C4-2B (cell line): ENCODE measurements around the gene INSYN2B.

Source experiments
- H3K27ac ChIP-seq: fragments of 450-650 bp; 2 replicates; pipeline ENCODE4 v1.5.1; 2017
- ZFX ChIP-seq: fragments of 450-650 bp; IDR thresholded peaks from 2 replicates; pipeline ENCODE4 v1.6.1; 2017
- TF ChIP-seq, protein P1 (sequence below): fragments of 450-650 bp; conservative IDR thresholded peaks from 2 replicates; pipeline ENCODE4 v1.5.1; 2017; ENCODE audit warnings: mild to moderate bottlenecking

INSYN2B gene

GRCh38 chr5:169881702-169882303 is 98.5 kb downstream of the INSYN2B start:
- TF ChIP-seq ZFX: no peak
- TF ChIP-seq, protein P1, sequence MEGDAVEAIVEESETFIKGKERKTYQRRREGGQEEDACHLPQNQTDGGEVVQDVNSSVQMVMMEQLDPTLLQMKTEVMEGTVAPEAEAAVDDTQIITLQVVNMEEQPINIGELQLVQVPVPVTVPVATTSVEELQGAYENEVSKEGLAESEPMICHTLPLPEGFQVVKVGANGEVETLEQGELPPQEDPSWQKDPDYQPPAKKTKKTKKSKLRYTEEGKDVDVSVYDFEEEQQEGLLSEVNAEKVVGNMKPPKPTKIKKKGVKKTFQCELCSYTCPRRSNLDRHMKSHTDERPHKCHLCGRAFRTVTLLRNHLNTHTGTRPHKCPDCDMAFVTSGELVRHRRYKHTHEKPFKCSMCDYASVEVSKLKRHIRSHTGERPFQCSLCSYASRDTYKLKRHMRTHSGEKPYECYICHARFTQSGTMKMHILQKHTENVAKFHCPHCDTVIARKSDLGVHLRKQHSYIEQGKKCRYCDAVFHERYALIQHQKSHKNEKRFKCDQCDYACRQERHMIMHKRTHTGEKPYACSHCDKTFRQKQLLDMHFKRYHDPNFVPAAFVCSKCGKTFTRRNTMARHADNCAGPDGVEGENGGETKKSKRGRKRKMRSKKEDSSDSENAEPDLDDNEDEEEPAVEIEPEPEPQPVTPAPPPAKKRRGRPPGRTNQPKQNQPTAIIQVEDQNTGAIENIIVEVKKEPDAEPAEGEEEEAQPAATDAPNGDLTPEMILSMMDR: no peak
- no peak overlapping the region for H3K27ac ChIP-seq

GRCh38 chr5:169880785-169881184 is 99.5 kb downstream of the INSYN2B start:
- H3K27ac ChIP-seq: no peak overlapping the region
- TF ChIP-seq ZFX: no peak
- TF ChIP-seq, protein P1: no peak

GRCh38 chr5:169880012-169880663 is 100.2 kb downstream of the INSYN2B start:
- TF ChIP-seq, protein P1: no peak
- no peak for TF ChIP-seq ZFX
- no peak overlapping the region for H3K27ac ChIP-seq

DNA sequence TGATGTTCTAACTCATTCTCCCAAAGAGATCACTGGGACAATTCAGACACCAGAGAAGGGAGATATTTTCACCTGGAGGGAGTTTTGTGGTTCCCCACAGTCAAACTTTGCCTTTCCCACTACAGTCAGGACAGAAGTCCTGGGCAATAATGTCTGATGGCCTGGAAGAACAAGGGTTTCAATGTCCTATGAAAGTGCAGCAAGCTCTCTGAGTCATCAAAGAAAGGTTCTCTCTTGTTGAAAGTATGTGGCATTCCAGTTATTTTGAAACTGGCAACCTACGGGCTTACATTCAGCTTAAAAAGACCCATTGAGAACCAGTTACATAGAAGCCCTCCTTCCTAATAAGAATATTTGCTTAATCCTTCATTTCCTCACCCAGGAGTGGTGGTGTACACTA is 103.9 kb downstream of the INSYN2B start:
- TF ChIP-seq, protein P1: no peak
- TF ChIP-seq ZFX: no peak
- no peak overlapping the region for H3K27ac ChIP-seq

DNA sequence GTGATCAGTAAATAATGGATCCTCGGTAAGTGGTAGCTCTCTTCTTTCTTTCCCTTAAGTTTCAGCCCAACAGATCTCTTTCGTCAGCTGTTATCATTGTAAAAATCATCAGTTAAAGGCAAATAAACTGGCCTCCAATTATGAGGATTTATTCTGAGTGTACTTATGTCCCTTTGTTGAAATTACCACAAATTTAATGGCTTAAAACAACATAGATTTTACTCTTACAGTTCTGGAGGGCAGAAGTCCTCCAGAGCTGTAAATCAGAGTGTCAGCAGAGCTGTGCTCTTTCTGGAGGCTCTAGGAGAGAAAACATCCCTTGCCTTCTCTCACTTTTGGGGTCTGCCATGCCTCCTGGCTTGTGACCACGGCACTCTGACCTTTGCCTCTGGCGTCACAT is 104.6 kb downstream of the INSYN2B start:
- H3K27ac ChIP-seq: no peak overlapping the region
- no peak for TF ChIP-seq ZFX
- TF ChIP-seq, protein P1: no peak

DNA sequence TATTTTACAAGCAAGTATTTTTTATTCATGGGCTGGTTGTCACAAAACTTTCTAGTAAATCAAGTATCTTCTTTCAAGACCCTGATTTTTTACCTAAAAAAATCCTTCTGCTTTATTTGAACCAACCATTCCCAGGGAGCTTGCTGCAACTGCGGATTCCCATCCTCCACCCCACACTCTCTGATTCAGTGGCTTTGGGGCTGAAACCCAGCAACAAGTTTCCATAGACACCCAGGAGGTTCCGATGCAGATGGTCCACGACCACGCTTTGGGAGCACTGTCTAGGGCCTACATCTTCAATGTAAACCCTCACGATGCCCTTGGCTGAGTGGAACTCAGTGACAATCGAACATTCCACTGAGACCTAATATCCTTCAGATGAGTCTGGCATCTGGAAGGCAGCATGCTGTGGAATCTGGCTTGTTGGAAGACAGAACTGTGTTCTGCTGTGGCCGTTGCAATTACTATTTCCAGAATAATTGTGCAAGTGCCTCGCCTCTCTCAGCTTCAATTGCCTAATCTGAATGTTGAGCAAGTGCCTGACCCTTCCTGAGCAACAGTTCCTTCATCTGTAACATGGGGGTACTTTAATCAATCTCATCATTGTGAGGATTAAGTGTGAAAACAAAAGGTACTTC is 105.1 kb downstream of the INSYN2B start:
- no peak for TF ChIP-seq ZFX
- TF ChIP-seq, protein P1: no peak
- no peak overlapping the region for H3K27ac ChIP-seq

DNA sequence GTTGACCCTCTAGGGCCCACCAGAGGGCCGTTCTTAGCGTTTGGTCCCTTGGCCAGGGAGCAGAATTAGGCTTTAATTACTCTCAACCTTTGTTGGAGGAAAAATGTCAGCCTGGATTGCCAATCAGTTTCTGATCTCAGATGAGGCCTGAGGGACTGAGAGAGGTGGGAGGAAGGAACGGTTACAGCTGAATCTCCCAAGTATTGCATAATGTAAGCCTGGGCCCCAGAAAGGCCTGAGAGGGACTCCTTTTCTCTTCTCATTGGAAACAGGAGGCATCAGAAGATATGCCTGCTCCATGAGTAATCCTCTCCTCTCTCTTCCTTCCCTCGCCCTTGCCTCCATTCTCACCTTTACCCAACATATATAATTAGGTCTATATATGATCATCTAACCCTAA is 105.7 kb downstream of the INSYN2B start:
- TF ChIP-seq, protein P1: no peak
- TF ChIP-seq ZFX: no peak
- no peak overlapping the region for H3K27ac ChIP-seq
